HG03280 (cell line): Measurements from ENCODE around the gene CROCC2.

Experiments
- ATAC-seq: cut with Tn5 transposase; IDR thresholded peaks from one replicate; pipeline ENCODE4 v1.9.1; 2021; ENCODE audit warnings: mild to moderate bottlenecking, moderate library complexity; ENCODE audit not compliant: unreplicated experiment

Gene CROCC2

DNA sequence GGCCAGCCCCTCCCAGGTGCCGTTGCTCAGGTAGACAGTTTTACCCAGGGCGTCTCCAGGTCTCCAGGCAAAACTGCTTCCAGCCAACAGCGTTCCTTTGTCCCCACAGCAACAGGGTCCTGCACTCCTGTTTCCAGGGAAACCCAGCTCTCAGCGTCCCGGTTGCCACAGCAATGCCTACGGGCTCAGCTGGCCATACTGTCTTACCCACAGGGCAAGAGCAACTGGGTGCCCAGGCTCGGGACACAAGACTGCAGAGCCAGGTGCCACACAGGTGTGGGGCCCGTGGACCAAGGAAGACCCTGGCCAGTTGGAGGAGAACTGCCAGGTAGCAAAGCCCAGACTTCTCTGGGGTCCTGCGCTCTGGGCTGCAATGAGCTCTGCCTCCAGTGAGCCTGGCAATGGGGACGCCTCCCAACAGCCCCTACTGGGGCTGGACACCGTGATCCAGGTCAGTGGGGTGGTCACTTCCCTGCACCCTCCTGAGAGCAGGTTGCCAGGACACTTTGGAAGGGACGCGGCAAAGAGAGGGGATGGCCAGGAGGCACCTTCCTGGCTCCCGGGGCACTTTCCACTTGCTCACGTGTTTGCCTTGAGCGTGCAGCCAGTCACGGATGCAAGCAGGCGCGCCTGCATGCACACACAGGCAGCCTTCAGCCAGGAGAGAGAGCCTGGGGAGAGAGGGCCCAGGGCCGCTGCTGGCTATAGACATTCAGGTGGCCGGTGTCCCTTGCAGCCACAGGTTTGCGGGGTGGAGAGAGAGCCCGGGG lies at the start of gene CROCC2:
CROCC2 (plus strand) TSS at position 196 of the 770 bp plus-strand sequence; CDS start at position 374, 178 bp downstream.
- ATAC-seq, result no peak

DNA sequence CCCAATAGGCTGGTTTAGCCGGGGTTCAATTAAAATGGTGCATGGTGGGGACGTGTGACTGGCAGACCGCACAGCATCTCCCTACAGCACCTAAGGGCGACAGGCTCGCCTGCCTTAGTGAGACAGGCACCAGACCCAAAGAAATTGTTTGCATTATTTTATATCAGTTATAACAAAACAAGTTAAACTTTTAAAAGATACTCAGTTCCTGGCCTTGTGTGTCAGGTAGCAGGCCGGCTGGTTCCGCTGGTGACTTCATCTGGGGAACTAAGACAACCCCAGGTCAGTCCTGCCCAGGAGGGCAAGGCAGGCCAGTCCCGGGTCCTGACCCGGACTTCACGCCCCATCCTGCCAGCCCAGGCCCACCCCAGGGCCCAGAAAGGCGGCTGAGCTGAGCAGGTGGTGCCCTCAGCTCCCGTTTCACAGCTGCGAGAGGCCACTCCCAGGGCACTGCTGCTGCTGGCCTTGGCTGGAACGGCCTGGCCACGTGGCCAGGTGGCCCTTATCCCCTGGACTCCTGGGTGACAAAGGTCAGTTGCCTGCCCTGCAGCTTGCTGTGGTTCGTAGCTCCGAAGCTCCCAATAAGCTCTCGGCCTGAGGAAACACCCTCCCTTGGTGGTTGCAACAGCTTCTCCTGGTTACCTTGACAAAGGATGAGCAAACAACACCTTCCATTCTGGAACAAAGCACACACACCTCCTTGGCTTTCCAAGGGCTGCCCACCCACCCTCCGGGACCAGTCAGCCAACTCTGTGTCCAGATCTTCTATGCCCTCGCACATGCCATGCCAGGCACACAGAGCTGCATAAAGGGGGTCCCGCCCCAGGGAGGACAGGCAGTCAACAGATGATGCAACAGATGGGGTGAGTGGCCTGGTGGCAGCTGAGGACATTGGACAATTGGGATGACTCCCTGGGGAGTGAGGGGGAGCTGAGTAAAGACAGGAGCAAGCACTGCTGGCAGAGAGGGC lies 48.8 kb upstream of the CROCC2 start:
- ATAC-seq, result no peak

DNA sequence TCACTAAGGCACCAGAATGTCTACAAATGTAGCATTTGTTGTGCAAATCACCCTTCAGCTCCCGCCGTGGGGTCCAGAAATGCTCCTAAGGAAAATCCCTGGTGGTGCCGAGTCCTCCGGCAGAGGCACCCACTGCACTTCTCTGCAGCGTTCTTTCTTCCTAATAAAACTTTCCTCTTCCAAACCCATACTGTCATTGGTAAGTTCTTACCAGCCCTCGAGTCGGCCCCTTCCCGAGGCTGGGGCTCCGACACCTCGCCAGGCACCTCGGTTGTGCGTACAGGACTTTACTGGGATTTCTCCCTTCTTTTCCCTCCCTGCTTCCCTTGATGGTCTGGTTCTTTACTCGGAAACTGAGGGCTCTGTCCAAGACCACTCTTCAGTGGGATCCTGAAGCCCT lies 47.8 kb upstream of the CROCC2 start:
- no peak for ATAC-seq

GRCh38 chr2:240858871-240859270 lies 47.3 kb upstream of the CROCC2 start:
- no peak for ATAC-seq

DNA sequence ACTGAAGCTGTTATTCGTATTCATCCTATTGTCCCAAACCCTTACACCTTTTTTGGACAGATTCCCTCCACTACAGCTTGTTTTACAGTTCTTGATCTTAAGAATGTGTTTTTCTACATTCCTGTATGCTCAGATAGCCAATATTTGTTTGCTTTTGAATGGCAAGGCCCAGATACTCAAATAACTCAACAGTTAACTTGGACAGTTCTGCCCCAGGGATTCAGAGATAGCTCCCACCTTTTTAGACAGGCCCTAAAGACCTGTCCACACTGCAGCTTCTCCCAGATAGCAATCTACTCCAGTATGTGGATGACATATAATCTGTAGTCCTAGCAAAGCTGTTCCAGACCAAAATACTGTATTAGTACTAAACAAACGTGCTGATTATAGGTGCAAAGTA lies 44.6 kb upstream of the CROCC2 start:
- ATAC-seq, result no peak

DNA sequence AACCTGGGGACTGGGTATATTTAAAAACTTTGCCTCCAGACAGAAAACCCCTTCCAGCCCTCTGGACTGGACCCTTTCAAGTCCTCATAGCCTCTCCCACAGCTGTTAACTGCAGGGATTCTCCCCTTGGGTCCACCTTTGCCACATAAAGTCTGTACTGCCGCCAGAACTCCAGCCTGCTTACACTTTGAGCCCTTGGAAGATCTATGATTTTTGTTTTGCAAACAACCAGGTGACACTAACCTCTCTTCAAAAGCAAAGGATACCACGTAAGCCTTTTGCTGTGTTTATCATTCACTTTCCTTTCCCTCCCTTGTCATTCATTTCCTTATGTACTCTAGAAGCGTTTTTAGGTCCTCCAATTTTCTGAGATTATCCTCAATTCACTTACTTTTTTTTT lies 41.7 kb upstream of the CROCC2 start:
- ATAC-seq, result no peak

DNA sequence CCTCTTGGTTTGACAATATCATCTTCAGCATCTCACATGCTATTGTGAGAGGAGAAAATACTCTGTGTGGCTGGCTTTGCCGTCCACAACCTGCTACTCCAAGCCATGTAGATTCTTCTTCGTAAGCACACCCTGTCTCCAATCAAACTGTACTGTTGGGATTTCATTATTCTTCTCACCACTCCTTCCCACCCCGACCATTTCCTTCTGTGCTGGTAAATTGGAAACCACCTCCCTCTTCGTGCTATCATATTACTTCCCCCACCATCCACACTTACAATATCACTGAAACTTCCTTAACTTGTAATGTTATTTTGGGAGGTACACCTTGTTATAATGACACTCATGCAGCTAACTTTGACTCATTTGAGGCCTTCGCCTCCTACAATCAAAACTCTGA lies 40.7 kb upstream of the CROCC2 start:
- ATAC-seq, result no peak

DNA sequence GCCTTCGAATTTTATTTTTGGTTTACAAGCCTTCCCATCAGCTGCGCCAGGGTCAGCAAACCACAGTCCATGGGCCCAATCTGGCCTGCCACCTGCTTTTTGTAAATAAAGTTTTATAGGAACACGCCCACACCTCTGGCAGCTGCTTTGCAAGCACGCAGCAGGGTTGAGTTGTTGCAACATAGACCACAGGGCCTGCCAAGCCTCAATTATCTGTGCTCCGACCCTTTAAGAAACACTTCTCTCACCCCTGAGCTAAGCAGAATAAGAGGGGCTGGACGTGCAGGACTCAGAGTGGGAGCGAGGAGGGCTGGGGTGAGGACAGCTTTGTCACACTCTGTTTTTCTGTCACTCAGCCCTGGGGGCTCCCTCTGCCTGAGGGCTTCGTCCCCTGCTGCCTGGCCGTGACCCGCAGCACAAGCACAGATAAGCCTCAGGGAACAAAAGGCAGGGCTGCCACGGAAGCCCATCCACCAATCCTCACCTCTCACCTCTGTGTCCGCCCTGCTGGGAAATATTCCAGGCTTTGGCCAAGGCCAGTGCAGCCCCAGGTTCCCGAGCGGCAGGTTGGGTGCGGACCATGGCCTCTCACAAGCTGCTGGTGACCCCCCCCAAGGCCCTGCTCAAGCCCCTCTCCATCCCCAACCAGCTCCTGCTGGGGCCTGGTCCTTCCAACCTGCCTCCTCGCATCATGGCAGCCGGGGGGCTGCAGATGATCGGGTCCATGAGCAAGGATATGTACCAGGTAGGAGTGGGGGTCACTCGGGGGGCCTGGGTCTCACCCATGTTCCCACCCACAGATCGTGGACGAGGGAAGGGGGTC lies 37.6 kb upstream of the CROCC2 start, which contains the start of gene AGXT:
AGXT (plus strand) TSS at position 539 of the 823 bp plus-strand sequence; CDS start at position 581, 42 bp downstream.
- ATAC-seq, result no peak

DNA sequence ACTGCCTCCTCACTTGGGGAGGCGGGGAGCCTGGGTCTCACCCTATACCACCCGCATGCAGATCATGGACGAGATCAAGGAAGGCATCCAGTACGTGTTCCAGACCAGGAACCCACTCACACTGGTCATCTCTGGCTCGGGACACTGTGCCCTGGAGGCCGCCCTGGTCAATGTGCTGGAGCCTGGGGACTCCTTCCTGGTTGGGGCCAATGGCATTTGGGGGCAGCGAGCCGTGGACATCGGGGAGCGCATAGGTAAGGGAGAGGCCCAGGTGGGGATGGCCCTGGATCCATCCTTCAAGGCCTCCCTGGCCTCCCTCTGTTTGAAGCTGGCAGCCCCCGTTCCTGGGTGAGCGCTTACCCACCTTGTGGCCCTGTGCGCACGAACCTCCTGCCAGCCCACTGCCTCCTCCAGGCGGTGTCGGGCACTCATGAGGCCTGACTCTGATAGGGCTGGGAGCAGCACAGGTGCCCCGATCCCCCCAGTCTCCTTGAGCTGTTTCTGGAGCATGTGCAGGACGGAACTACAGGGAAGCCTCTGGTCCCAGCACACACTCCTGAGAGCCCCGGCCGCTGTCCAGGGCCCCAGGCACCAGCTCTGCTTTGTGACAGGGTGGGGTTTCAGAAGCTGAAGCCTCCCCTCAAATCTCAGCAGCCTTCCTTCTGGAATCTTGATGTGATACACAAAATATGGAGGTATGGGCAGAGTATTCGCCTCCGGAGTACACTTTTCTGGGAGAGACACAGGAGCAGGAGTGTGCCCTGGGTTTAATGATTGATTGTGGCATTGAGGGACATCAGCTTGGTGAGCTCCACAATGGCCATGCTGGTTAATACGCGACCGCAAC lies 36.8 kb upstream of the CROCC2 start:
- no peak for ATAC-seq

DNA sequence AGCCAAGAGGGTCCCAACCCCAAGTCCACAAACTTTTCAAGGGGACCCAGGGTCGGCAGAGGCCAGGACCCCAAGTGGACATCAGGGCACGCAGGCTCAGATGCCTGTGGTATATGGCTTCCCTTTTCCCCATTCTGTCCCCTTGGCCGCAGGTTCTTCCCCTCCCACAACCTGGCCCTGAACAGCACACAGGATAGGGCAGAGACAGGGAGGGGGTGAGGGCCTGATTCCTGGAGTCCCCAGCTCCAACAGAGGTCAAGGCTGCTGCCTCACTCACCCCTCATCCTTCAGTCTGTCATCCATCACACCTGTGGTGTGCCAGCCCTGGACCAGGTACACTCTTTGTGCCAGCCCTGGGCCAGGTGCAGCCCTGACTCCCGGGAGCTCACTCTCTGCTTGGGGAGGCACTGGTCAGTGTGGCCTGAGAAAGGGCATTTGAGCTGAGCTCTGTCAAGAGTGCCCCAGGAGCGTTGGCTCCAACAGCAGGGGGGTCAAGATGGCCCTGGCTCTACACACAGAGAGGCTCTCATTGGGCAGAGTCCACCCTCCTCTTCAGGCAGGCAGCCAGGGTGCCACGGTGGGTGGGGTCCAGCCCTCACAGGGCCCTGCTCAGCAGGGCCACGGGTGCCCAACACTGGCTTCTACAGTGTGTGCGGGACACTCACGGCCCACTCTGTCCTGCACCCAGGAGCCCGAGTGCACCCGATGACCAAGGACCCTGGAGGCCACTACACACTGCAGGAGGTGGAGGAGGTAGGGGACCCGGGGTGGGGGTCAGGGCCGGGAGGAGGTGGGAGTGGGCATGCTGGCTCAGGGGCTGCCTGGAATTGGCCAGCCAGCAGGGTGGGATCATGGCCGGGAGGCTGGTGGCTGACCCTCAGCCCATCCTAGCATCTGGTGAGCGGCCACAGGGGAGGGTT lies 35.9 kb upstream of the CROCC2 start:
- ATAC-seq, result no peak

- ATAC-seq, result no peak
Observed at GRCh38 chr2:240871071-240871958, 34.8 kb upstream of the CROCC2 start.

- ATAC-seq, result no peak
Observed at GRCh38 chr2:240872317-240873097, 33.6 kb upstream of the CROCC2 start.

DNA sequence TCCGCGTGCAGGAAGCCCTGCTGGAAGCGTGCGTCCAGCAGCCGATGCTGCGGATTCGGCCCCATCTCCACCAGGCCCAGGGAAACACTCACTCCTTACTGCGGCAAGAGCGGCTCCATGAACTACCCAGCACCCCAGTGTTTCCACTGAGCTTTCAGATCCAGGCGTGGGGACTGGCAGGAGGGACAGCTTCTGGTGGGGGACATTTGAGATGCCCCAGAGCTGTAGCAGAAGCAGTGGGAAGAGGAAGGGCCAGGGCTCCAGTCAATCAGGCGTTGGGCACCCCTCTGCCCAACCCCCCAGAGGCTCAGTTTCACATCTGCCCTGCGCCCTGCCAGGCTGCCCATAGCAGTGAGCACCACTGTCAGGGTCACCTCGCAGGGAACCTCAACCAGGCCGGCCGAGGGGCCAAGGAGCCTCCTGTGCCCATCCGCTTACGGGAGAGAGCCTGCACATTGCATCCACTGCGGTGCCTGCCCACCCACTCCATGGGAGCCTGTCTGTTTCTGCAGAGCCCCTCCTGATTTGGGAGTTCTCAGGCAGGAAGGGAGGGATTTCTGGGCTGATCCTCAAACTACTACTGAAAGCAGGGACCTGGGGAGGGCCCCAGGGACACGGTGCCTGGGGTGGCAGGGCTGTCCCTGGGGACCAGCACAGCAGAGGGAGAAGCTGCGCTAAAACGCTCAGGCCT lies 32.9 kb upstream of the CROCC2 start:
- ATAC-seq, result no peak

DNA sequence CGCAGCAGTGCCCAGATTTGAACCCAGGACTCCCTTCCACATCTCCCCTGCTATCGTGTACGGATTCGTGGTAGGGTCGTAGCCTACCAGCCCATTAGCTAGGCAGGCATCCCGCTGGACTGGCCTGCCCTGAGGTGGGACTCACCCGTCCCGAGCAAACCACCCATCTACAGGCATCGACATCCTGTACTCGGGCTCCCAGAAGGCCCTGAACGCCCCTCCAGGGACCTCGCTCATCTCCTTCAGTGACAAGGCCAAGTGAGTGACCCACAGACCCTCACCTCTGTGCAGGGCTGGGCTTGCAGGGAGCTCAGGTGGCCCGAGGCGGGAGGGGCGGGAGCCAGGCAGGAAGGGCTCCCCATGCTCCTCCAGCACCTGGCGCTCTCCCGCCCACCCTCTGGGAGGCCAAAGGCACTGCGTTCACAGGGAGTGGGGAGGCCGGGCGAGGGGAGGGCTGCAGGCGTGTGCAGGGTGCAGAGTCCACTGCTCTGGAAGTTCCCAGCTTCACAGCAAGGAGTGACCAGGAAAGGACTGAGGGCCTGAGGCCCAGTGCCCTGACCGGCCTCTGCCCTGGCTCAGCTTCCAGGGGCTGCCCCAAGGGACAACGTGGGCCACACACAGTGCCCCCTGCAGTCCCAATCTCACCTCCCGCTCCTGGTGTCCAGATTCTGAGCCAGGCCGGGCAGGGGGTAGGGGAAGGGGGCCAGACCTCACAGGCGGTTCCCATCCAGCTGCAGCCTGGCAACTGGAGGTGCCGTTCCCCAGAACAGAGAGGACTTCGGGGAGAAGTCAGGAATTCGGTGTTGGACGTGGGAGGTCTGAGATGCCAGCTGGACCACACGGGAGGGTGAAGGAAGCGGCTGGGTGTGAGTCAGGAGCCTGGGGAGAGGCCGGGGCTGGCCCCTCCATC lies 32.1 kb upstream of the CROCC2 start:
- no peak for ATAC-seq

DNA sequence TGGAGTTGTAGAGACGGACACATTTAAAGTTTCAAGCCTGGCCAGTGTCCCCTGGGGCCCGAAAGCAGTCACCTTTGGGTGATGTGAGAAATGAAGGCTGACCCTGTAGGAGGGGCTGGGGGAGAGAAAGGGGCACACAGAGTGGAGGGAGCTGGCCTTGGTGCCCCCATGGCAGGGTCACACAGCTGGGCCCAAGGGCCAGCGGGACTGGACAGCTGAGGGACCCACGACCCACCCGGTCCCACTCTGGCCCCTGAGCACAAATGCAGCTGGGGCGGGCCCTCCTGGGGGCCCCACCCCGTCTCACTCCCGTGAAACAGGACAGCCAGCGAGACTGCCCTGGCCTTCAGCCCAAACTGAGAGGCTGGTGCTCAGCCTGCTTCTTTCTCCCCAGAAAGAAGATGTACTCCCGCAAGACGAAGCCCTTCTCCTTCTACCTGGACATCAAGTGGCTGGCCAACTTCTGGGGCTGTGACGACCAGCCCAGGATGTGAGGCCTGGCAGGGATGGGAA lies 31.4 kb upstream of the CROCC2 start:
- no peak for ATAC-seq
